Subcutaneous abdominal adipose tissue (tissue), 5 donors: ENCODE results near the gene WDCP.

ENCODE experiments used
- H3K27ac ChIP-seq: one replicate; pipeline ENCODE4 v1.7.0; 2013; ENCODE audit warnings: low read depth, mild to moderate bottlenecking, inconsistent platforms, low read length, moderate library complexity
- H3K27me3 ChIP-seq, 5 donors: one replicate each; pipeline ENCODE4 v1.7.0; 2013; ENCODE audit warnings: low read length in 5 of 5, inconsistent platforms in 1 of 5; ENCODE audit not compliant: control insufficient read depth in 5 of 5, insufficient read depth in 4 of 5
- H3K36me3 ChIP-seq, 5 donors: one replicate each; pipeline ENCODE4 v1.7.0; 2013; ENCODE audit warnings: low read length in 5 of 5; ENCODE audit not compliant: control insufficient read depth in 5 of 5, insufficient read depth in 5 of 5
- H3K4me1 ChIP-seq, 5 donors: one replicate each; pipeline ENCODE4 v1.7.0; 2013; ENCODE audit warnings: low read length in 5 of 5, mild to moderate bottlenecking in 3 of 5, moderate library complexity in 1 of 5; ENCODE audit not compliant: control insufficient read depth in 5 of 5, insufficient read depth in 5 of 5
- H3K4me3 ChIP-seq, 5 donors: one replicate each; pipeline ENCODE4 v1.7.0; 2013; ENCODE audit warnings: low read length in 5 of 5, low read depth in 1 of 5
- H3K9ac ChIP-seq, 5 donors: one replicate each; pipeline ENCODE4 v1.7.0; 2013; ENCODE audit warnings: low read length in 5 of 5, mild to moderate bottlenecking in 4 of 5, moderate library complexity in 3 of 5
- H3K9me3 ChIP-seq, 5 donors: one replicate each; pipeline ENCODE4 v1.7.0; 2013; ENCODE audit warnings: low read length in 5 of 5; ENCODE audit not compliant: control insufficient read depth in 5 of 5
- donor health status: healthy.
- donor health status: healthy.
- donor health status: healthy.
- donor health status: healthy.
- donor health status: healthy.

WDCP gene

DNA sequence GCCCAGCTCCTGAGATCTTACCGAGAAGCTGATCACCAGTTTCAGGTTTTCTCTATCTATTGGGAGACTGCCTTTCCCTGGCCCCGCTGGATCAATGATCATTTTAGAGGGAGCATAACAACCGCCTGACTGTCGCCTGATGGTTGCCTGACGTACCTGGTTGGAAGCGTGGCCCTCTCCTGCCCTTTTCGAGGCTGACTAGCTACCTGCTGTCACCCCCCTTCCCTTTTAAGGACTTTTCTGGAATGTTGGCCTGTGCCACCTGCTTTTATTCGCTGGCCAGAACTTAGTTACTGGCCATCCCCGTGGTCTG, 37.9 kb downstream of the WDCP start:
- no peak overlapping the region for H3K27ac ChIP-seq
- H3K27me3 ChIP-seq = peaks cover 18 to 33% (median 24%) of the 10 kb centered on the region in 5 donors
- peaks cover 0 to 19% (median 15%) of the 10 kb centered on the region in 5 donors for H3K4me1 ChIP-seq
- no peaks in the 10 kb centered on the region for H3K36me3 ChIP-seq
- H3K9ac ChIP-seq = peak overlapping the region in 1 of 5 donors; percentile 7
- H3K9me3 ChIP-seq = no peaks in the 10 kb centered on the region
- H3K4me3 ChIP-seq = peak overlapping the region; percentile 13 to 59 (median 42)

DNA sequence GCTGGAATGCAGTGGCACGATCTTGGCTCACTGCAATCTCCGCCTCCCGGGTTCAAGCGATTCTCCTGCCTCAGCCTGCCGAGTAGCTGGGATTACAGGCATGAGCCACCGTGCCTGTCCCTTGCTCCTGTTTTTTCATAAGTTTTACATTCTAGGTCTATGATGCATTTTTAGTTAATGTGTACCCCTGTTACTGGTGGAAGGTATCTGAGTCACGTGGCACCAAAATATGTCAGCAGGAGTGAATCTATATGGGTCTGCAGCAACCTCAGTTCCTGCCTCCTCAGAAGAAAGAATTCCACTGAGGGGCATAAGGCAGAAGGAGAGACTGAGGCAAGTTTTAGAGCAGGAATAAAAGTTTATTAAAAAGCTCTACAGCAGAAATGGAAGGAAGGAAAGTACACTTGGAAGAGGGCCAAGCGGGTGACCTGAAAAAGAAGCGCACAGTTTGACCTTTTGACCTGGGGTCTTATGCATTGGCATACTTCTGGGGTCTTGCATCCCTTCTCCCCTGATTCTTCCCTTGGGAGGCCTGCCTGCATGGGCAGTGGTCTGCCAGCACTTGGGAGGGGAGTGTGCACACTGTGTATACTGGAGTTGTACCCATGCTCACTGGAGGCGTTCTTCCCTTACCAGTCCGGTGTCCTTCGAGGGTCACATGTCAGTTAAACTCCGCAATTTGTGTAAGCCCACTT, 38.4 kb downstream of the WDCP start:
- H3K27me3 ChIP-seq = peaks cover 18 to 33% (median 24%) of the 10 kb centered on the region in 5 donors
- peaks cover 0 to 19% (median 15%) of the 10 kb centered on the region in 5 donors for H3K4me1 ChIP-seq
- no peaks in the 10 kb centered on the region for H3K36me3 ChIP-seq
- peak overlapping the region in 1 of 5 donors; percentile 13 for H3K4me3 ChIP-seq
- no peak overlapping the region for H3K9ac ChIP-seq
- no peak overlapping the region for H3K27ac ChIP-seq
- no peaks in the 10 kb centered on the region for H3K9me3 ChIP-seq

DNA sequence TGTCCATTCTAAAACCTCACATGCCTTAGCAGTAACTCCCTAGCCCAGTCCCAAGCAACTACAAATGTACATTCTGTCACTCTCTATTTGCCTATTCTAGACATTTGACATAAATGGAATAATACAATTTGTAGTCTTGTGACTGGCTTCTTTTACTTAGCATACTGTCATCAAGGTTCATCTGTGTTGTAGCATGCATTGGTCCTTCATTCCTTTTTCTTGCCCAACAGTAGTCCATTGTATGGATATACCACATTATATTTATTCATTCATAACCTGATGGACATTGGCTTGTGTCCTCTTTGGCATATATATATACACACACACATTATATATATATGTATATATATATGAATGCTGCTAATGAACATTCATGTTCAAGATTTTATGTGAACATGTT, 39.5 kb downstream of the WDCP start:
- Histone ChIP-seq H3K36me3 (peaks cover 0 to 4% (median 0%) of the 10 kb centered on the region in 5 donors), H3K27ac (no peak overlapping the region), H3K4me3 (no peak overlapping the region), H3K9me3 (no peaks in the 10 kb centered on the region), H3K27me3 (peaks cover 18 to 27% (median 24%) of the 10 kb centered on the region in 5 donors), H3K9ac (no peak overlapping the region), H3K4me1 (peaks cover 0 to 19% (median 15%) of the 10 kb centered on the region in 5 donors)

DNA sequence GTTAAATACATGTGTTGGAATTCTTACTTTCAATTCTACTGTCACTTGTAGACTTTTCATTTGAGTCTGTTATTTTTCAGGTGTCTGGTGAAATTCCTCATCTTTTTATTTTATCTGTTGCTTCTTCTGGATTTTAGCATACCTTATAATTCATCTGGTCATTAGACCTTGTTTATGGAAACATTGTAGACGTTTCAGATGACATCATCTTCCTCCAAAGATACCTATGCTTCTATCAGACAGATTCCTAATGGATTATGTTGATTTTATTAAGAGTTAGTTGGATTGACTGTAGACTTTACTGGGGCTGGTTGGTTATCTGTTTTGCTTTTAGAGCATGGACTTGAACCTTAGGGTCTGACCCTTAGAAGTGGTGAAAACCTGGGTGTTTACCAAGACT, 52.6 kb downstream of the WDCP start:
- Histone ChIP-seq H3K36me3 (peaks cover 0 to 14% (median 3%) of the 10 kb centered on the region in 5 donors), H3K4me1 (no peaks in the 10 kb centered on the region), H3K4me3 (no peak overlapping the region), H3K27ac (no peak overlapping the region), H3K27me3 (no peaks in the 10 kb centered on the region), H3K9me3 (no peaks in the 10 kb centered on the region), H3K9ac (no peak overlapping the region)

DNA sequence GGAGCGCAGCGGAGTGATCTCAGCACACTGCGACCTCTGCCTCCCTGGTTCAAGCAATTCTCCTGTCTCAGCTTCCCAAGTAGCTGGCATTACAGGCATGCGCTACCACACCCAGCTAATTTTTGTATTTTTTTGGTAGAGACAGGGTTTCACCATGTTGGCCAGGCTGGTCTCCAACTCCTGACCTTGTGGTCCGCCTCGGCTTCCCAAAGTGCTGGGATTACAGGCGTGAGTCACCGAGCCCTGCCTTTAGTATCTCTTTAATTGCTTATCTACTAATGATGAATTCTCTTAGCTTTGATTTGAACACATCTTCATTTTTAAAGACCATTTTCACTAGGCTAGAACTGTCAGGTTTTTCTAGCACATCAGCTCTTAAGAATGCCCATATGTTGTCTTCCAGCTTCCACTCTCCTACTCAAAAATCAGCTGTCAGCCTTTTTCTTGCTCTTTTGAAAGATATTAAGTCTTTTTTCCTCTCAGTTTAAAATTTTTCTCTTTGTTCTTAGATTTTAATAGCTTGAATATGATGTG, 53.4 kb downstream of the WDCP start:
- Histone ChIP-seq H3K27me3 (no peaks in the 10 kb centered on the region), H3K9ac (no peak overlapping the region), H3K27ac (no peak overlapping the region), H3K4me1 (no peaks in the 10 kb centered on the region), H3K4me3 (no peak overlapping the region), H3K9me3 (no peaks in the 10 kb centered on the region), H3K36me3 (peaks cover 0 to 12% (median 3%) of the 10 kb centered on the region in 5 donors)

DNA sequence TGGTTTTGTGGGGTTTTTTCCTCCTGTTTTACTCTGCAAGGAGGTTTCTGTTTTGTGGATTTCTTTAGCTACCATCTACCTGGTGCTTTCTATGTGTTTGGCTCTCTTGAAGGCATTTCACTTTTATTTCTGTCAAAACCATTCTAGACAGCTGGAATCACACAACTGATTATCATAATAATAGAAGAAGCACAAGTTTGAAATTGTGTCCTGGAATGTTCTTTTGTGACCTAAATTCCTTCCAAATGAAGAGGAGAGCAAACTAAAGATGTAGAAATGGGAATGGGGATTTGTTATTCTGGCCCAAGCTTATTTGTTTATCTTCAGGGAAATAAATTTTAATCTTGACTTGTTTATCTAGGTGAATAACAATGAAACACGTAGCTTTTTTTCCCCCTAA, 54.3 kb downstream of the WDCP start:
- H3K9me3 ChIP-seq = no peaks in the 10 kb centered on the region
- H3K4me1 ChIP-seq = no peaks in the 10 kb centered on the region
- H3K27ac ChIP-seq = no peak overlapping the region
- H3K9ac ChIP-seq = no peak overlapping the region
- no peaks in the 10 kb centered on the region for H3K27me3 ChIP-seq
- peaks cover 2 to 7% (median 4%) of the 10 kb centered on the region in 5 donors for H3K36me3 ChIP-seq
- H3K4me3 ChIP-seq = no peak overlapping the region

DNA sequence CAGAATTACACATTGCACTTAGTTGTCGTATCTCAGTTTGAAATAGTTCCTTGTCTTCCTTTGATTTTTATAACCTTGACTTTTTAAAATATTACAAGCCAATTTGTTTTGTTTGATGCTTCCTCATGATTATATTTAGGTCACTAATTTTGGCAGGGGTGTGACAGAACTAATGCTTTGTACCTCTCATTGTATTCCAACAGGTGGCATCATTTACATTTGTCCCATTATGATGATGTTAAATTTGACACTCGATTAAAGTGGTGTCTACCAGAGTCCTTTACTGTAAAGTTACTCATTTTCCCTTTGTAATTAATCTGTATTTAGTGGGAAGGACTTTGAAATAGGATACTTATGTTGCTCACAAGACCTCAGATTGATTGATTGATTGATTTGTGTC, 58.8 kb downstream of the WDCP start:
- no peaks in the 10 kb centered on the region for H3K9me3 ChIP-seq
- H3K4me3 ChIP-seq = no peak overlapping the region
- H3K9ac ChIP-seq = no peak overlapping the region
- peaks cover 7 to 23% (median 12%) of the 10 kb centered on the region in 5 donors for H3K36me3 ChIP-seq
- H3K27me3 ChIP-seq = no peaks in the 10 kb centered on the region
- no peak overlapping the region for H3K27ac ChIP-seq
- no peaks in the 10 kb centered on the region for H3K4me1 ChIP-seq
